Ovary (tissue), 3 donors: Measurements from ENCODE around the gene UBE2QL1.

ENCODE experiments used
- EP300 ChIP-seq: sonication (generic); formaldehyde crosslinking; IDR thresholded peaks from one replicate; pipeline ENCODE4 v1.6.1; 2017; ENCODE audit warnings: antibody characterized with exemption
- POLR2A ChIP-seq: fragments of 450-650 bp; IDR thresholded peaks from one replicate; pipeline ENCODE4 v1.6.1; 2017; ENCODE audit warnings: antibody characterized with exemption, mild to moderate bottlenecking, moderate library complexity
- TF ChIP-seq, protein P1 (sequence below), 3 donors: fragments of 450-650 bp in 2 of 3; fragments of 200-600 bp in 1 of 3; IDR thresholded peaks; one replicate each; pipeline versions ENCODE4 v1.5.1 to v1.8.0; 2016 to 2022; ENCODE audit warnings: antibody characterized with exemption in 3 of 3, mild to moderate bottlenecking in 1 of 3
- donor health status: DM: no; HTN: no; CAD: no.

GRCh38 chr5:6494939-6495338 is 46.3 kb downstream of the UBE2QL1 start:
- TF ChIP-seq EP300 (no peak), POLR2A (no peak)
- TF ChIP-seq, protein P1, sequence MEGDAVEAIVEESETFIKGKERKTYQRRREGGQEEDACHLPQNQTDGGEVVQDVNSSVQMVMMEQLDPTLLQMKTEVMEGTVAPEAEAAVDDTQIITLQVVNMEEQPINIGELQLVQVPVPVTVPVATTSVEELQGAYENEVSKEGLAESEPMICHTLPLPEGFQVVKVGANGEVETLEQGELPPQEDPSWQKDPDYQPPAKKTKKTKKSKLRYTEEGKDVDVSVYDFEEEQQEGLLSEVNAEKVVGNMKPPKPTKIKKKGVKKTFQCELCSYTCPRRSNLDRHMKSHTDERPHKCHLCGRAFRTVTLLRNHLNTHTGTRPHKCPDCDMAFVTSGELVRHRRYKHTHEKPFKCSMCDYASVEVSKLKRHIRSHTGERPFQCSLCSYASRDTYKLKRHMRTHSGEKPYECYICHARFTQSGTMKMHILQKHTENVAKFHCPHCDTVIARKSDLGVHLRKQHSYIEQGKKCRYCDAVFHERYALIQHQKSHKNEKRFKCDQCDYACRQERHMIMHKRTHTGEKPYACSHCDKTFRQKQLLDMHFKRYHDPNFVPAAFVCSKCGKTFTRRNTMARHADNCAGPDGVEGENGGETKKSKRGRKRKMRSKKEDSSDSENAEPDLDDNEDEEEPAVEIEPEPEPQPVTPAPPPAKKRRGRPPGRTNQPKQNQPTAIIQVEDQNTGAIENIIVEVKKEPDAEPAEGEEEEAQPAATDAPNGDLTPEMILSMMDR (IDR thresholded peaks at IDR 0.05) = no peak
